ENCODE measurements around the gene JUND.
"Not testable (repeated sequence)": the region's sequence is repeated elsewhere in the genome, so short reads cannot be mapped to it uniquely, and the experiment has no call there.

The JUND gene

GRCh38 chr19:18281082-18282020 lies at the start of gene JUND:
Gene JUND (minus strand): TSS chr19:18281622. CDS start chr19:18281484, 138 bp downstream.
- DNase-seq = peak; percentile 74 to 89

GRCh38 chr19:18330868-18331267 lies 49.4 kb upstream of the JUND start:
- DNase-seq = no peak

- no peak for DNase-seq
Observed at GRCh38 chr19:18329035-18329376, 47.6 kb upstream of the JUND start.

- peak; percentile 81 to 96 for DNase-seq
Observed at GRCh38 chr19:18328340-18329034, 47.1 kb upstream of the JUND start.

GRCh38 chr19:18326772-18327171 lies 45.4 kb upstream of the JUND start:
- no peak for DNase-seq

- not testable (repeated sequence) for DNase-seq
Observed at GRCh38 chr19:18324373-18324731, 42.9 kb upstream of the JUND start.

- DNase-seq = peak; percentile 89 to 94
Observed at GRCh38 chr19:18322759-18323460, 41.5 kb upstream of the JUND start, which contains the start of gene LSM4. Gene LSM4 (minus strand): TSS chr19:18323076. CDS start chr19:18323020, 56 bp downstream.

GRCh38 chr19:18322318-18322758 lies 40.9 kb upstream of the JUND start:
- DNase-seq = no peak

GRCh38 chr19:18321734-18322102 lies 40.3 kb upstream of the JUND start:
- no peak for DNase-seq

- no peak for DNase-seq
Observed at GRCh38 chr19:18320865-18321733, 39.7 kb upstream of the JUND start.

- no peak for DNase-seq
Observed at GRCh38 chr19:18319591-18320135, 38.2 kb upstream of the JUND start.

GRCh38 chr19:18317961-18318800 lies 36.8 kb upstream of the JUND start:
- no peak for DNase-seq

- DNase-seq = no peak
Observed at GRCh38 chr19:18313398-18313797, 32.0 kb upstream of the JUND start.

- no peak for DNase-seq
Observed at GRCh38 chr19:18312092-18312534, 30.7 kb upstream of the JUND start.

GRCh38 chr19:18311502-18312091 lies 30.2 kb upstream of the JUND start:
- DNase-seq = no peak

- no peak for DNase-seq
Observed at GRCh38 chr19:18310966-18311365, 29.5 kb upstream of the JUND start.

- no peak for DNase-seq
Observed at GRCh38 chr19:18310118-18310909, 28.9 kb upstream of the JUND start.

- no peak for DNase-seq
Observed at GRCh38 chr19:18309525-18310064, 28.2 kb upstream of the JUND start.

GRCh38 chr19:18308948-18309325 lies 27.5 kb upstream of the JUND start:
- DNase-seq = no peak

All from cerebellar nuclear complex (tissue), 1 donor.